HG03175 (cell line): ENCODE results near the gene DPYD.
A peak's percentile ranks its signal among the peaks of the same experiment; 100 is the strongest.

Experiments
- ATAC-seq: cut with Tn5 transposase; IDR thresholded peaks from one replicate; pipeline ENCODE4 v1.9.1; 2021; ENCODE audit warnings: mild to moderate bottlenecking, moderate library complexity; ENCODE audit not compliant: unreplicated experiment

DPYD gene

DNA sequence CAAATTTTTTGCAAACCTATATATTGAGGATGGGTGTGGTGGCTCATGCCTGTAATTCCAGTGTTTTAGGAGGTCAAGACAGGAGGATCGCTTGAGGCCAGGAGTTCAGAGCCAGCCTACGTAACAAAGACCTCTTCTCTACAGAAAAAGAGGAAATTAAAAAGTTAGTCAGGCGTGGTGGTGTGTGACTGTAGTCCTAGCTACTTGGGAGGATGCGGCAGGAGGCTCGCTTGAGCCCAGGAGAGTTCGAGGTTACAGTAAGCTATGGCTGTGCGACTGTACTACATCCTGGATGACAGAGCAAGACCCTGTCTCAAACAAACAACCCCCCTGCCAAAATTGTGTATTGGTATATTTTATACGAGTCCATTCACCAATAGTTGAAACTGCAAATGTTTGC, 589.7 kb downstream of the DPYD start:
- no peak for ATAC-seq

DNA sequence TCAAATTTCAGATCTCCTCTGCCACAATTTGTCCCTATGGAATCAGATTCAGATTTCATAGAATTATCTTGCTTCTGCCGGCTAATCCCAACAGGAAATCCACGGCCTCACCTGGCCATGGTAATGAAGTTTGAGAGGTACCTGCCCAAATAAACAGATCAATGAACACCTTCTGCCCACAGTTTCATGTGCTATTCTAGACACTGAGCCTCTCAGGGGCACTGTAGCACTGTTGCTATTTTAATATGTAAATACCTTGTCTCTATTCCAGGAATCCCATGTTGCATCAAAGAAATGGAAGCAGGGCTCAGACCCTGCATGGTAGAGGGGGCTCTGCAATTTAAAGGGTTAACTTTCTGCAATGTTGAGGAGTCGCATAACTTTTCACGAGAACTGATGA, 606.1 kb downstream of the DPYD start:
- no peak for ATAC-seq

DNA sequence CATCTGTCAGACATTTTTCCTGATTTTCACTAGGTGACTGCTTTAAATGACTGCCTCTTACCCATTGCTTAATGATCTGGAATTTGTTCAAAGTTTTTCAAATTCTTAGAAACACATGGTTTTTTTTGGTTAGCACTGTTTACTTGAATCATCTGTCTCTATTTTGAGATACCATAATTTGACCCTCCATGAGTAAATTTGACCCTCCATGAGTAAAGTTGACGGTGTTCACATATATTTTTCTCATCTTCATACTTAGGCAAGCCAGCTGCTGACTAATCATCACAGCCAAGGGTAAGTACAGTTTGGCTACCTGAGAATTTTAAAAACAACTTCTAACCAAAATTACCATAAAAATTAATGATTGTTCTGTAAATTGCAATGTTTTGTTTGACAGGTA, 612.7 kb downstream of the DPYD start:
- ATAC-seq = no peak

DNA sequence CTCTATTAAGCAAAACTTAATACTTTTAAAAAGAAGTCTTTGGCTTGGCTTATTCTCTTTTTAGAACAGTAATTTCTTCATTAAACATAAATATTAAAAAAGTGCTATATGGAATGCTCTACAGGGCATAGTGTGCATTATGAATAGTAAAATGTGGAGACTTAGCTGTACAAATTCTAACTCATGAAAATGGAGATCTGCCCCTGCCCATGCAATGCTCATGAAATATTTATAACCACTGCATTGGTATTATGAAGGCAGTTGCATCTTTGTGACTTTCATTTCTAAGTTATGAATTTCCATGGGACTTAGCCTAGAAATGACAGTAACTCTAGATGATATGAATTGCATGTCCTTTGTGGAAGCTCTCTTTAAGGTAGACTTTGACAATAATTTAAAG, 613.3 kb downstream of the DPYD start:
- ATAC-seq = no peak

DNA sequence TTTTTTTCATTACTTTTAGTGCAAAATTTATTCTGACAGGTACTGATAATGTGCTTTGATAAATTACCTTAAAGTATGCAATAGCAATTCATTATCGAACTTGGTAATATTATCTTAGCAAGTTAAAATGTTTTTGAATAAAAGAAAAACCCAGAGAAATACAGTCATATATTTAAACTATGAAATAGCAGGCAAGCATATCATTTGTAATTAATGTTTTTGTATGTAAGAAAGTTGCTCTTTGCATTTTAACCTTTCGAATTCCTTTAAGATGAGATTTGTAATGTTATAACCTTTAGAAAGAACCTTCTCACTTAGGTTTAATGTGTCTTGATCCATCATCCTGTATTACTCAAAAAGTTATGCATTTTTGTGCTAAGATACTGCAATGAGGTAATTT, 613.7 kb downstream of the DPYD start:
- no peak for ATAC-seq

DNA sequence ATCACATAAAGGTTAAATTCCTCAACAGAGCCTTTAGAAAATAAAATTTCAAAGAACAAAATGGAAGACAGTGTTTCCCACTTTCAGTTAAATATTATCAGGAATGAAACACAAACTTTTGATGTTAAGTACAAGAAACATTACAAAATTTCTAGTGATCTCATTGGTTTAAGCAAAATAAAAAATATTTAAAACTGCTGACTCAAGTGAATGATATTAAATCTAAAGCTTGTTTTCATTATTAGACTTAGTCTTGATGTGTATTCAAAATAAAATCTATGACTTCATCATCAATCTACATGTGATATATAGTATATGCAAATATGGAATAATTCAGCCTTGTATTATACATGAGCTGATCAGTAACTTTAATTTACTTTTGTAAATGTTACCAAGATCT, 614.3 kb downstream of the DPYD start:
- ATAC-seq = no peak

DNA sequence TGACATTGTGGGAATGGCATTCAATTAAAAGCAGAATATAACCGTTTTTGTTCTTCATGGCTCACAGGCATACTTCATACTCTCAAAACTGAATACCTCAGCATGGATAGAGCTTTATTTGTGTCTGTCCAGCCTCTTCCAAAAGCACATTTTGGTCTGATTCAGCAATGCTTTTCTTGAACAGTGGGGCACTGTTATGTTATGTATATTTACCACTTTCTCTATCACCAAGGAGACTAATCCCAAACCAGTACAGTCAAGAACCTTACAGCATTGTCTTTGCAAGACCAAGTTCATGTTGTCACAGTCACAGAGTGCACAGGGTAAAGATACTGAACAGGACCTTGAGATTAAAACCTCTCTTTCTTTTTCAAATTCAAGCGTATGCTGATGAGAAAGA, 616.5 kb downstream of the DPYD start:
- no peak for ATAC-seq

DNA sequence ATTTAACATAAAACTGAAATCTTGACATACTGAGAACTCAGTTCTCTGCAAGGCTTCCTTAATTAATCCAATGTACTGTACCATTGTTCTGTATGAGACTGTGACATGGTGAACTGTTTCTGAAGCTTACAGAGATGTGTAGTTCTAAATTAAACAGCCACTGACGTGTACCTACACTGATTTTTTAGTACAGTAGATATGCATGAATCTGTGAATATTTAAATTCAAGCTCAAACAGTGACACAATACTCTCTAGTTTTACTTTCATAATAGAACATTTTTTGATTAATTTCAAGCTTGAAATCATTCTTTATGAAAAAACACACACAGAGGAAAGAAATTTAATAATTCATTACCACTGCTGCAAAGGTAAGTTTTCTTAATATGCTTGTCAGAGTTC, 621.9 kb downstream of the DPYD start:
- ATAC-seq = no peak

DNA sequence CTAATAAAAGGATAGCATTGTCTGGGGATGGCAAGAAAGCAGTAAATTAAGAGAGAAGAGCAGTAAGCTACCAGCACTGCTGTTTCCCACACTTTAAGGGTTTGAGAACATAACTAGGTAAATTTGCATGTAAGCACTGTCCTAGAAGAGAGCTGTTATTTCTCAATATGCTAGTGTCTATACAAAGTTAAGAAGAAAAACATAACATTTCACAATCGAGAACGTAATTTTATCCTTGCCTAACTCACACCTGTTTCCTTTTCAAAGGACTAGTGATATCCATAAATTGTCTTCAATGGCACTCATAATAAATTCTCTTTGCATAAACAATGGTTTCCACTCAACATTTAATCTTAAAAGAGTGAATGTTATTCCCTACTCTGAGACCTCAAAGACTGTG, 623.2 kb downstream of the DPYD start:
- no peak for ATAC-seq

DNA sequence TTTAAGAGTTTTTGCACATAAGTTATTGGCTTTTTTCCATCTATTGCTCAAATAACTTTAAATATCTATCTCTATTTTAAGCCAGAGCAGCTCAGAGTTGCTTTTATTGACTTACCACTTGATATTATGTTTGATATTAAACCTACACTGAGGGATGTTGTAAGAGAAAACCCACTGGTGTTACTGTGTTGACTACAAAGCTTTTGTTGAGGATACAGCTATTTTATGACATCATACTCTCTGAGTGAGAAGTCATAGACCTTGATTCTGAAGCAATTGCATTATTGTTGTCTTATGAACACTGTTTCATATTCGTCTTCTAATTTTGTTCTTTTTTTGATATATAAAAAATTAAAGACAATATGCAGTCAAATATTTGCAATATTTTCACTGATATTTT, 638.9 kb downstream of the DPYD start:
- no peak for ATAC-seq

DNA sequence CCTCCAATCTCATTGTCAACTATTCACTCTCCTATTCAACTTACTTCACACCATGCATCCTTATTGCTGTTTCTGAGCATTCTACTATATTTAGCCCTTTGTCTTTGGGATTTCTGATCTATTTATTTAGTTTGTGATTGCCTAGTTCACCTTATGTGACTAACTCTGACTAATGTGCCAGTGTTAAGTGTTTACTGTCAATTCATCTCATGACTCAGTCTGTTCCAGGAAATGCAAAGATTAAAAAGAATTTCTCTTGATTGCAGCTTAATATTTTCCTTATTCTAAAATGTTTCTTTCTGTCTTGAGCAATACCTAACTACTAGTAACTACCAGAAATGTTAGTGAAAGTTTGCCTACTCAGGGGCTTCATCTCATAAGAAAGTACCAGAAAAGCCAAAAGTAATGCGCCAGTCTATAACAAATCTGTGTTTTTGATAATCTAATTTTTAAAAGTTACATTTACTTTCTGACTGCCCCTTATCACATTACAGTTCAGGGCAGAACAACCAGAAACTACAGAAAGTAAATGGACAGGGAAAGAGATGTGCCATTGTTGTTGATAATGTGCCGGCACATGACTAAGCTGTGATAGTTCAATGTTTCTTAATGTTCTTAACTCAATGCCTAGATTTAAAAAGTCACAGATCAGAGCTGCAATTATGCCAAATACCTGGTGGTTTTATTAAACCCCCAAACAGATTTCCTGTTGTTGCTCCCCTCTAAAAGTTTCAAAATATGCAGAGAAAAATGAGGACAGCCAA, 642.8 kb downstream of the DPYD start:
- no peak for ATAC-seq

DNA sequence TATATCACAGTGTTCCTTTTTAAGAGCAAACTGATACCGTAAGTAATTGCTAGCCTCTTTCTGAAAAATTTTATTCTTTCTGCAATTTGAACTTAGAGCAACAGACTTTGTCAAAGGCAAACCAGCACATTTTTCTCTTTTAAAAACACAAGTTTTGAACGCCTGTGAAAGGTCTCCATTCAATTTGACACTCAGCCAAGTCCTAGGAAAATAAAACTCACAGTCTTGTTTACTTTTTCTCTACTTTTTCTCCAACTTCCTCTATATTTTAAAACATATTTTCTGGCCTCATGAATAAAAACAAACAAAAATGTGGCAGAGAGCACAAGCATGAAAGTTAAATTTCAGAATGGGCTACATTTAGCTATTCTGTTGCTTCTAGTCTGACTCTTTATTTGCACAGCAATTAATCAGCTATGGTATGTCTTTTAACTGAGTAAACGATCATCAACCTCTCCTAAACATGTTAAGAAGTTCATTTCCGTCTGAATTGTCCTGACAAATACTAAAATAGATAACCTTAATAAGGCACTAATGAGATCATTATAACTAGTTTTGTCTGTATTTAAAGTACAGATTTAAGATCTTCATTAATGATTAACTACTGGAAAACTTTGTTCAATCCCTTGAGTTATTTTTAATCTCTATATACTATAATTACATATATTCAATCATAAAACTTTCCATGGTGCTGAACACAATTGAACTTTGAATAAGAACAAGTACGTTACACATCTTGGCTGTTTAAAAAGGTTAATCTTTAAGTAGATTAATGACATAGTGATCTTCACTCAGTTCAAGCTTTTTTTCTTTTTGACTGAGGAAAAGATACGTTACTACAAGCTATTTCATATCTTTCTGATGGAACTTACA, 648.7 kb downstream of the DPYD start:
- ATAC-seq = no peak

DNA sequence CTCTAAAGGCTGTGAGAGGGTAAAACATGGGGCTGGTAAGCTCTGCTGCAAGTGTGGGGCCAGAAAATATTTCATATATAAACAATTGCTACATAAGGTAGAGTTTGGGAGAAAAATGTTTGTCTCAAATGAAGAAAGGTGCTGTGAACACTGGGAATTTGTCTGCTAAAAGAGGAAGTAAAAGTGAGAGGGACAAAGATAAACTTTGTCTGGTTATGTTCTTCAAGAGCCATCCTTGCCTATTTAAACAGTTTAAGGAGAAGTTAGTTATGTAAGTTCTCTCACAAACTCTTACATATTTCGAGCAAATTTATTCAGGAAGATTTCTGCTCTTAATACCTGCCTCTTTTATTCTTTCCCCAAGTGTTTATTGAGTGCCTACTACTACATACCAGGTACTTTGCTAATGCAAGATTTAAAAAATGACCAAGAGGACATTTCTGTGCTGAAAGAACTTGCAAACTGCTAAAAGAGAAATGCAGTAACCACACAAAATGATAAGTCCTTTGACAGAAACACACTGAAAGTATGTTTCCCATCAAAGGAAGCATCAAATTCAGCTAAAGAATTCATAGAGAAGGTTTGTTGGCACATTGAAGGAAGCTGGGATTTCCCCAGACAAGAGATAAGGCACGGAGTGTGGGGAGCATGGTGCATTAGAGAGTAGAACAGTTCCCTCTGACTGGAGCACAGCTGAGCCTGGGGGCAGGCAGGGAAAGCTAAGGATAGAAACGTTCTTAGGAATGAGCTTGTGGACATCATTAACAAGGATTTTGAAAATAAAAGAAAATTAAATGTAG, 650.1 kb downstream of the DPYD start:
- no peak for ATAC-seq

DNA sequence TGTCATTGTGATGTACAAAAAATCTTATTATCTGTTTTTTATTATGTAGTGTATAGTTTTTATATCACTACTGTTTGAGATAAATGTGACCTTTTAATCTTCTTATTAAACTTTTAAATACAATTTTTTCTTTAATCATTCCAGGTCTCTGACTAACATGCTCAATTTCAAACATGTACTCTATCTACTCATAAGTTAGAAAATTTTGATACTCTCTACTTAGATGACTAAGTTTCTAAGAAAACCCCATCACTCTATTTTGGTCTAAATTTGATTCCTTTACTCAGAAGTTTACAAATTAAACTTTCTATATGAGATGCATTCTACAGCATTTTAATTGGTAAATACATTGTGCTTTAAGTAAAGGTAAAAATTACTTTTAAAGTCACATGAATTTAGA, 655.2 kb downstream of the DPYD start:
- ATAC-seq = no peak

DNA sequence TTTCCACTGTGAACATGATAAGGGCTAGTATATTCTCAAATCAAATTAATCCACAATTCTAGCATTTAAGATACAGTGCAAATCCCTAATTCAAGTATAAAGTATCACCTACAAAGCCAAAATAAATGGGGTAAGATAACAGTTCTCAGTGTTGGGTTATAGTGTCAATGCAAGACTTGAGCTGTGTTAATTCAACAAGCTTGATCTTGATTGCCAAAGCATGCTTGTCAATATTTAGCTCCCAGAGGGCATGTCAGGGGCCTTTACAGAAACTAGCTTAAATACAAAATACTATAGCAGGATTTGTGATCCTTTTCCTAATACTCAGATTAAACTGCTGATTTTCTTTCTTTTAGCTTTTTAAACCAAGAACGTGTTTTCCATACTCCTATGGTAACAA, 658.0 kb downstream of the DPYD start:
- ATAC-seq = no peak

DNA sequence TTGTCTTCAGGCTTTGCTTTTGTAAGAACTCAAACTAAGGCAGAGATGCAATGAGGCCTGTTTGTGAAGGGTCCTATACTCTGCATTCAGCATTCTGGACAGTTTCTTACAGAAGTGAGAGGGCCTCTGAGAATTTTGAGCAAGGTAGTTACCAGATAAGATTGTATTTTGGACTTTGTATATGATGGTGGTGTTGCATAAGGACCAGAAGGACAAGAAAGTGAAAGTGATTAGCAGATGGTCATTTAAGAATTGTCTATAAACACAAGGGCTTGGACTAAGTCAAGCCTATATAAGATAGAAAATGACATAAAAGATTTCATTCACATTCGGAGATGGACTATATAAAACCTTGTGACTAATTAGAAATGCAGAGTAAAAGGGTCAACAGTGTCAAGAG, 662.2 kb downstream of the DPYD start:
- ATAC-seq = no peak

DNA sequence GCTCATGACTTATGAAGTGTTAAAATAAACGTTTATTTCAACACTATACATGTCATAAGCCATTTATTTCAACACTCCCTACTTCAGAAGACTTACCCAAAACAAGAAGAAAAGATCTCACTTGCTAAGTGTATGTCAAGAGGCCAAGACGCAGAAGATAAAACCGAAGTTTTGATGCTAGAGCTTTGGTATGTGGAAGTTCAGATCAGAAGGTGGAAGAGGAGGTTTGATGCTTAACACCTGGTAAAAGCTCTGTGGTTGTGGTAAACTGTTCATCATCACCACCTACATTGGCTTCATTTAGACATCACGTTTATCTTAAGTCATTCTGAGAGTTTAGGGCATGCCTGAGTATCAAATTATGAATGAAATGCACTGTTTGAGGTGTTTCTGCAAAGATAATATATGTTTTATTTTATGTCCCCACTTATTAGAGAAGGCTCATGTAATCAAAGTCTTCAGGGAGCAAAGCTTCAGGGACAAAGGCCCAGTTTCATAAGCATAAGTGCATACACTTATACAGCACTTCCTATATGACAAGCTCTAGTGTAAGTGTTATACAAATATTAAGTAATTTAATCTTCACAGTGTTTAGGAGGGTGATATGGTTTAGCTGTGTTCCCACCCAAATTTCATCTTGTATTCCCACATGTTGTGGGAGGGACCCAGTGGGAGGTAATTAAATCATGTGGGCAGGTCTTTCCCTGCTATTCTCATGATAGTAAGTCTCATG, 665.9 kb downstream of the DPYD start:
- peak; percentile 58 for ATAC-seq

DNA sequence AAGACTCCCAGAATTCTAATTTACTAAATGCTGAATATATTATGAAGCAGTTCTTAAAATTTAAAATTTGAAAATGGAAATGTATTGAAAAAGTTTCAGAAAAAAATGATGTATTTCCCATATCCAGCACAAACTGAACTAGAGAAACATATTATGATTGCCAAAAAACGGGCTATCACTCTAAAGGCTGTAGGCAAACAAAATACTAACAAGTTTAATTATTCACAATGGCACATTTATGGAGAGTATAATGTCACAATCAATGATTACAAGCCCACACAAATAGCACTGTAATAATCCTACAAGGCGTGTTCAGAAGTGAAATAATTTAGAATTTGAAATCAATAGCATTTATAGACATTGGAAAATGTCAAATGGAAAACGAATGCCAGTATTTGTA, 667.9 kb downstream of the DPYD start:
- ATAC-seq = no peak

DNA sequence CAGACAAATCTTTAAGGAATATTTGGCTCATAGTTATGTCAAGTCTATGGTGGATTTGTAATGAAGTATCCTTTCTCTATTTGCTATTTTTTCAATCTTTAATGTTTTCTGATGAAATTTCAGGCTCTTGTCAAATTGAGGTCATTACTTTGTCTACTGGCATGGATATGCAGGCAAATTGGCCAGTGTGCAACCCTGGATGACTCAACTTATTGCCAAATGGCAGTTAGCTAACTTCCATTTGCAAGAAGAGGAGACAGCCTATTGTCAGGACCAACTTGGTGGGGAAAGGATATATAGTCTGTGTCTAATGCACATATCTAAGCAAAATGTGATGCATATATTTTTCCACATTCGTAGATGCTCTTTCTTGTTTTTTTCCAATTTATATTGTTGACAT, 668.8 kb downstream of the DPYD start:
- no peak for ATAC-seq

DNA sequence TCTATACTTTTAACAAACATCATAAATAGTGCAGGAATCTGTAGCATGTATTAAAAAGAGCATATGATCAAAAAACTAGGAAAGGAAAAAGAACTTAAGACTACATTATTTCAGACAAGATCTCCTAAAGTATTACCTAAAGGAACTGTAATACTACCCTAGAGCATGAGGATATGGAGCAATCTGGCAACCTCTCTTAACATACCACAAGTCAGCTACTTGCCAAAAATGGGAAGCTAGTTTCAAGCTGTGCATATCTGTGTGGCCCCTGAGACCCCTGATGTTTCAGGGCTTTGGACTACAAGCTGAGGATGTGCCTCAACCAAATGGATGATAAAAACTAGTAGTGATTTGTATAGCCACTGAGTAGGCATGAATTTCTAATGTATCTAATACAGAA, 673.6 kb downstream of the DPYD start:
- ATAC-seq = no peak

DNA sequence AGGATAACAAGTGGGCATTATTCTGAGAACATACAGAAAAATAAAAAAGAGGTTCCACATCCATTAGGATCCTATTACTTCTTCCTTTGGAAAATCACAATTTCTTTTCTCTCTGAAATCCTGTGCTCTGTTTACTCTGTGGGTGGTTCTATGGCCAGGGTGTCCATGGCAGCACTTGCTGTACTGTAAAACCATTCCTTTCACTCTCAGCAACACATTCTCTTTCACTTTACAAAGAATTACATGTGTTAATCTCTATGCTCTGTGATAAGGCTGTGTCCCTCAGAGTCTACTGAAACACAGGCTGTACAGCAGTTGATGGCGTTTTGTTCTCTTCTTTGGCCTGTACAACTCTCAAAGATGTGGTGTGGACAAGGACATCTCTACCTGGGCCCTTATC, 675.2 kb downstream of the DPYD start:
- no peak for ATAC-seq
